Spleen (tissue), 7 donors: ENCODE data around the gene FAM9C.

Experiments used
- POLR2A ChIP-seq, 3 donors: fragments of 450-650 bp; IDR thresholded peaks; one replicate each; pipeline ENCODE4 v1.5.1; 2017; ENCODE audit warnings: antibody characterized with exemption in 3 of 3, mild to moderate bottlenecking in 1 of 3
- POLR2AphosphoS5 ChIP-seq, 3 donors: sonication (generic); formaldehyde crosslinking; IDR thresholded peaks; one replicate each; pipeline ENCODE4 v1.5.1; 2017; ENCODE audit warnings: antibody characterized with exemption in 3 of 3
- TF ChIP-seq, protein P1 (sequence below), 11 experiments: fragments of 200-600 bp in 7 of 11; fragments of 450-650 bp in 4 of 11; sonication (generic) in 4 of 11; IDR thresholded peaks in 8 of 11; conservative IDR thresholded peaks in 3 of 11; 1 replicate in 7 of 11; 2 replicates in 4 of 11; pipeline versions ENCODE4 v1.4.0 to v1.8.0; 2016 to 2021; ENCODE audit warnings: antibody characterized with exemption in 11 of 11, inconsistent platforms in 4 of 11, mild to moderate bottlenecking in 1 of 11
- donor health status: DM: no; HTN: no; CAD: no; lungs with moderate emphysema.
- donor health status: DM: no; HTN: no; CAD: no.
- donor health status: DM: no; HTN: no; CAD: no.

DNA sequence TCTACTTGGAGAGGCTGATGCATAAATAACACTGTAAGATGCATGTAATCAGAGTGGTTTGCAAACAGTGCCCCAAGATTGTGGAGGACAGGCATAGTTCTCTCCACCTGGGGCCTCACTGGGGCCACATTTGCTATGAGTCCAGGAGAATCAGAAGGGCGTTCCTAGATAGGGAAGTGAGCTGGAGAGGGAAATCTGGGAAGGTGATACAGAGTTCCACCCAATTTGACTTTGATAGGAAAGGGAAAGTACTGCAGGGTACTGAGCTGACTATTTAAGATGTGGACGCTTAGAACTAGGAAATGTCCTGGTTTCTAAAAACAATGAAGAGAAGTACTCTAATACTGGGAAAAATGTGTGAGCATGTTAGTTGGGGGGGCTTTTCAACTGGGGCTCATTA lies 33.9 kb downstream of the FAM9C start:
- TF ChIP-seq, protein P1, sequence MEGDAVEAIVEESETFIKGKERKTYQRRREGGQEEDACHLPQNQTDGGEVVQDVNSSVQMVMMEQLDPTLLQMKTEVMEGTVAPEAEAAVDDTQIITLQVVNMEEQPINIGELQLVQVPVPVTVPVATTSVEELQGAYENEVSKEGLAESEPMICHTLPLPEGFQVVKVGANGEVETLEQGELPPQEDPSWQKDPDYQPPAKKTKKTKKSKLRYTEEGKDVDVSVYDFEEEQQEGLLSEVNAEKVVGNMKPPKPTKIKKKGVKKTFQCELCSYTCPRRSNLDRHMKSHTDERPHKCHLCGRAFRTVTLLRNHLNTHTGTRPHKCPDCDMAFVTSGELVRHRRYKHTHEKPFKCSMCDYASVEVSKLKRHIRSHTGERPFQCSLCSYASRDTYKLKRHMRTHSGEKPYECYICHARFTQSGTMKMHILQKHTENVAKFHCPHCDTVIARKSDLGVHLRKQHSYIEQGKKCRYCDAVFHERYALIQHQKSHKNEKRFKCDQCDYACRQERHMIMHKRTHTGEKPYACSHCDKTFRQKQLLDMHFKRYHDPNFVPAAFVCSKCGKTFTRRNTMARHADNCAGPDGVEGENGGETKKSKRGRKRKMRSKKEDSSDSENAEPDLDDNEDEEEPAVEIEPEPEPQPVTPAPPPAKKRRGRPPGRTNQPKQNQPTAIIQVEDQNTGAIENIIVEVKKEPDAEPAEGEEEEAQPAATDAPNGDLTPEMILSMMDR (IDR thresholded peaks at IDR 0.05 in 8 of 11, conservative IDR thresholded peaks at IDR 0.05 in 3 of 11) = no peak
- no peak for TF ChIP-seq POLR2A (IDR thresholded peaks at IDR 0.05)
- no peak for TF ChIP-seq POLR2AphosphoS5 (IDR thresholded peaks at IDR 0.05)
